ENCODE data around the gene CACNA1E.

Gene CACNA1E

DNA sequence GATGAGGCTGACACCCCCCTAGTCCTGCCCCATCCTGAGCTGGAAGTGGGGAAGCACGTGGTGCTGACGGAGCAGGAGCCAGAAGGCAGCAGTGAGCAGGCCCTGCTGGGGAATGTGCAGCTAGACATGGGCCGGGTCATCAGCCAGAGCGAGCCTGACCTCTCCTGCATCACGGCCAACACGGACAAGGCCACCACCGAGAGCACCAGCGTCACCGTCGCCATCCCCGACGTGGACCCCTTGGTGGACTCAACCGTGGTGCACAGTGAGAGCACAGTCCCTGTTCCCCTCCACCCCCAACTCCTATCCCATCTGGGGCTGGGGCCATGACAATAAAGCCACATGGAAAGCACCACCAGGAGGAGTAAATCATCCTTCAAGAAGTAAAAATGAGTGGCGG, 250.2 kb downstream of the CACNA1E start:
- TF ChIP-seq, protein P1, sequence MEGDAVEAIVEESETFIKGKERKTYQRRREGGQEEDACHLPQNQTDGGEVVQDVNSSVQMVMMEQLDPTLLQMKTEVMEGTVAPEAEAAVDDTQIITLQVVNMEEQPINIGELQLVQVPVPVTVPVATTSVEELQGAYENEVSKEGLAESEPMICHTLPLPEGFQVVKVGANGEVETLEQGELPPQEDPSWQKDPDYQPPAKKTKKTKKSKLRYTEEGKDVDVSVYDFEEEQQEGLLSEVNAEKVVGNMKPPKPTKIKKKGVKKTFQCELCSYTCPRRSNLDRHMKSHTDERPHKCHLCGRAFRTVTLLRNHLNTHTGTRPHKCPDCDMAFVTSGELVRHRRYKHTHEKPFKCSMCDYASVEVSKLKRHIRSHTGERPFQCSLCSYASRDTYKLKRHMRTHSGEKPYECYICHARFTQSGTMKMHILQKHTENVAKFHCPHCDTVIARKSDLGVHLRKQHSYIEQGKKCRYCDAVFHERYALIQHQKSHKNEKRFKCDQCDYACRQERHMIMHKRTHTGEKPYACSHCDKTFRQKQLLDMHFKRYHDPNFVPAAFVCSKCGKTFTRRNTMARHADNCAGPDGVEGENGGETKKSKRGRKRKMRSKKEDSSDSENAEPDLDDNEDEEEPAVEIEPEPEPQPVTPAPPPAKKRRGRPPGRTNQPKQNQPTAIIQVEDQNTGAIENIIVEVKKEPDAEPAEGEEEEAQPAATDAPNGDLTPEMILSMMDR (IDR thresholded peaks at IDR 0.05), result no peak

DNA sequence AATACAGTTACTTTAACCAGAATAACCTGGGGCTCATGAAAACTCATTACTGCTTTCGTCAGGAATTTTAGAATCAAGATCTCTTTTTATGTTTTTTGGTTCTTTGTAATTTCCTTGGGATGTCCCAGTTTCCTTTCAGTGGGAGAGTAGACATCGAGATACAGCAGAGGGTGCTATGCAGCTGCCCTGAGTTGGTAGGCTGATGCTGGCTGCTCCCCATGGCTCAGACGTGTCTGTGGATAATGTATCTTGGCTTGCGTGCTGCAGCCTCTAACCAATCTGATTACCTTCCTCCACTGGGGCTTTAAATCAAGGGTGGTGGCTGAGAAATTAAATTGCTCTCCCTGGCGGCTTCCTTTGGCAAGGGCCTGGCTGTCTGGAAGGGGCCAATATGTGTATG, 253.7 kb downstream of the CACNA1E start:
- TF ChIP-seq, protein P1 (IDR thresholded peaks at IDR 0.05), result peak; percentile 31; the same call in 1 of the 2 replicates

DNA sequence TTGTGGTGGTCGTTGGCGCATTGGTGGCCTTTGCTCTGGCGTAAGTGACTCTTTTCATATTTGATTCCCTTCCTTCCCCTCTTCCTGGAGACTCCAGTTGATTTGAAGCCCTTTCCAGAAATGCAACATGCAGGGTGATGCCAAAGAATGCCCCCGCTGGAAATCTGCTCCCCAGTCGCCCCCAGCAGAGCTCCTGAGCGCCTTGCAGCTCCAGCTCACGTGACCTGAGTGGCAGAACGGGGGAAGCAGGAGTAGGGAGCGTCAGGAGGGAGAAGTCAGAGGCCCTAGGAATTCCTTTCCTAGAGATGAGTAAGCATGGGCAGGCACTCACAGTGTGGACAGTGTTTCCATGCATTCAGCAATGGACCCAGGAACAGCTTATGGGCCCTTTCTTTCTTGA, 255.9 kb downstream of the CACNA1E start:
- TF ChIP-seq, protein P1 (IDR thresholded peaks at IDR 0.05), result no peak

DNA sequence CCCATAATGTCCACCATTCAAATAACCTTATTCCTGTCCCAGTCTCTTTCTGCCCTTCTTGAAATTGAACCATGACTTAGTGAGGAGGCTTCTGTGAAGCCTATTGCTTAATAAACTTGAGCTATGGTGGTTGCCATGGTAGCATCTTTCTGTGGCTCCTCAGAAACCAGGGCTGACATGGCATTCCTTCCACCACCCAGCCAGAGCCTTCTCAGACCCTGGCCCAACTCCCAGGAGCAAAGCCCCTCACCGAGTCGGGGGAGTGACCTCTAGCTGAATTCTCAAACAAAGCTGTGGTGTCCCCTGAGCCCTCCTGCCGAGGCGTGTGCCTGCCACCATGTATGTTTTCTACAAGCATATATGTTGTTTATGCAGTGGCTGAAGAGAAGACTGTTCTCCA, 259.1 kb downstream of the CACNA1E start:
- TF ChIP-seq, protein P1 (IDR thresholded peaks at IDR 0.05), result no peak

DNA sequence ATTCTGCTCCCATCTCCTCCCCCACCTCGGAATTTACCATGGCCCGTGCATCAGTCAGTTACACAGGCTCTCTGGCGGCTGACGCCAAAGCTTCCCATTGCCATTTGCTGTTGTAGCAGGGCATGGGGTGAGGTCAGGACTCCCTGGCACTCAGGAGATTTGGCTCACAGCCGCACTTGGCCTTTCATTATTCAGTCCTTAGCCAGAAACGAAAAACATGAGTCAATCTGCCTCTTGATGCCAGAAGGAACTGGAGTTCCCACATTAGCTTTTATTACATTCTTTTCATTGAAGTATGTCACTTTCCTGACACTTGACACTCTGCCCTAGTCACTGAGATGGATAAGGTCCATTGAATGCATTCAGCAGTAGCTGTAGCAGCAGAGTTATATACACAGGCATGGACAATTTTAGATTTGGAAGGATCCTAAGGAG, 260.6 kb downstream of the CACNA1E start:
- TF ChIP-seq, protein P1 (IDR thresholded peaks at IDR 0.05), result no peak

DNA sequence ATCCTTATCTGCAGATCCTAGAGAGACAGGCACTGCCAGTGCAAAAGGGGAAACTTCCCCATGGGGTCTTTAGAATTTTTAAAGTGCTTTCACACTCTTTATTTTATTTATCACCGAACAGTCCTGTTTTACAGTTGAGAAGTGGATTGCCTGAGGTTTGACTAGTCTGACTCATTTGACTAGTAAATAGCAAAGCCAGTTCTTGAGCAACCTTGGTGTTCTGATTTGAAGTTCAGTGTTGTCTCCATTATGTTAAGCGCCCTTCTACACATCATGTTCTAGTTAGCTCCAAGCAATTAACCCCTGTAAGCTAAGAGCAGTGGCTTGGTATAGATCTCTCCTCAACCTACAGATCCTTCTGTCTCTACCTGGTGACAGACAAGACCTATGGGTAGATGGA, 262.9 kb downstream of the CACNA1E start:
- TF ChIP-seq, protein P1 (IDR thresholded peaks at IDR 0.05), result no peak

DNA sequence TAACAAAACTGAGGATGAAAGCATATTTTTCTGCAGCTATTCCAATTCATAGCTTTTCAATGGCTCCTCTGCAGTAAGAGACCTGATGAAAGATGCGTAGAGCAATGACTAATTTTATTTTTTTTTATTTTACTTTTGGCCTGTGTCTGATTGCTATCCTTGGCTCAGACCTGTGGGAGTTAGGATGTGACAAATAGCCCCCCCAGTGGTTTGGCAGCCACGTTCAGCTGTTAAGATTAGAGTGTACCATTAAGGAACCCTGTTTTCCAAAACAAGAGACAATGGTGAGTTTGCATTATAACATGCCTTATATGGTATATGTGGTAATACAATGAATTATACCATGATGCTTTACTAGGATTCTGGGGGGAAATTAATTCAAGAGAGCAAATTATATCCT, 264.7 kb downstream of the CACNA1E start:
- TF ChIP-seq, protein P1 (IDR thresholded peaks at IDR 0.05), result no peak

DNA sequence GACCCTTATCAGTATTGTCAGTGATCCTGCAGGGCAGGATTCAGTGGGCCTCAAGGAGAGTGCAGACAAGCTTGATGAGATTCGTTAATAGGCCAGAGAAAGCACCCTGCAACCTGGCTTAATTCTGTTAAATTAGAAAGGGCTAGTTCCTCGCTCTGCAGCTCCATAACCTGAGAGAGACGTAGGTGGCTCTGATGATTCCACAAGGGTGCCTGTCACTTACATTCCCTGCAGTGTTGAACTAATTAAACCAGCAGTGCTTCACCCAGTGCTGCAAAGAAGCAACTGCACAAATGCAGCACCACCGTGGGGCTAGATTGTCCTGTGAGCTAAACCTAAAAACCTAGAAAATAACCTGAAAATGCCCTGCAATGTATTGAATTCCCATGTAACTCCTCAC, 270.8 kb downstream of the CACNA1E start:
- TF ChIP-seq, protein P1 (IDR thresholded peaks at IDR 0.05), result no peak
